GM12892 (cell line): ENCODE data around the gene TRAF7.

ENCODE experiments used
- POLR2A ChIP-seq: IDR thresholded peaks from 2 replicates; pipeline ENCODE4 v1.6.1; 2011; ENCODE audit warnings: low read depth, low read length, control low read depth
- TAF1 ChIP-seq: IDR thresholded peaks from 2 replicates; pipeline ENCODE4 v1.6.1; 2011; ENCODE audit warnings: low read depth, mild to moderate bottlenecking, control low read depth, low read length, borderline replicate concordance

- TF ChIP-seq POLR2A = no peak
- no peak for TF ChIP-seq TAF1
Observed at GRCh38 chr16:2191446-2191706, 35.8 kb downstream of the TRAF7 start.
